Right lobe of liver (tissue), 4 donors: ENCODE data around the gene TRMT44.
"Not testable (repeated sequence)": the region's sequence is repeated elsewhere in the genome, so short reads cannot be mapped to it uniquely, and the experiment has no call there.

ENCODE experiments used
- POLR2A ChIP-seq: fragments of 450-650 bp; IDR thresholded peaks from one replicate; pipeline ENCODE4 v1.6.1; 2017; ENCODE audit warnings: antibody characterized with exemption, mild to moderate bottlenecking
- TF ChIP-seq, protein P1 (sequence below), 4 donors: fragments of 200-600 bp in 3 of 4; fragments of 450-650 bp in 1 of 4; IDR thresholded peaks; one replicate each; pipeline versions ENCODE4 v1.5.1 to v1.8.0; 2016 to 2022; ENCODE audit warnings: antibody characterized with exemption in 4 of 4, mild to moderate bottlenecking in 2 of 4
- donor health status: DM: no; HTN: no; CAD: no.
- donor health status: DM: no; HTN: no; CAD: no.
- donor health status: DM: no; HTN: yes; CAD: no.

GRCh38 chr4:8420151-8420550 lies 20.4 kb upstream of the TRMT44 start:
- TF ChIP-seq, protein P1, sequence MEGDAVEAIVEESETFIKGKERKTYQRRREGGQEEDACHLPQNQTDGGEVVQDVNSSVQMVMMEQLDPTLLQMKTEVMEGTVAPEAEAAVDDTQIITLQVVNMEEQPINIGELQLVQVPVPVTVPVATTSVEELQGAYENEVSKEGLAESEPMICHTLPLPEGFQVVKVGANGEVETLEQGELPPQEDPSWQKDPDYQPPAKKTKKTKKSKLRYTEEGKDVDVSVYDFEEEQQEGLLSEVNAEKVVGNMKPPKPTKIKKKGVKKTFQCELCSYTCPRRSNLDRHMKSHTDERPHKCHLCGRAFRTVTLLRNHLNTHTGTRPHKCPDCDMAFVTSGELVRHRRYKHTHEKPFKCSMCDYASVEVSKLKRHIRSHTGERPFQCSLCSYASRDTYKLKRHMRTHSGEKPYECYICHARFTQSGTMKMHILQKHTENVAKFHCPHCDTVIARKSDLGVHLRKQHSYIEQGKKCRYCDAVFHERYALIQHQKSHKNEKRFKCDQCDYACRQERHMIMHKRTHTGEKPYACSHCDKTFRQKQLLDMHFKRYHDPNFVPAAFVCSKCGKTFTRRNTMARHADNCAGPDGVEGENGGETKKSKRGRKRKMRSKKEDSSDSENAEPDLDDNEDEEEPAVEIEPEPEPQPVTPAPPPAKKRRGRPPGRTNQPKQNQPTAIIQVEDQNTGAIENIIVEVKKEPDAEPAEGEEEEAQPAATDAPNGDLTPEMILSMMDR (IDR thresholded peaks at IDR 0.05), result not testable (repeated sequence)
- TF ChIP-seq POLR2A, result not testable (repeated sequence)
